HepG2 (cell line): ENCODE measurements around the gene RABGGTA. TPM values are rescaled to one million over a fixed set of nuclear protein-coding genes. Genes with fewer than 3 reads are reported as not detected.

Experiments
- ARNT2 ChIP-seq: sonication (generic); formaldehyde crosslinking; IDR thresholded peaks from 2 replicates; pipeline ENCODE4 v1.8.0; 2022; ENCODE audit warnings: mild to moderate bottlenecking, low read depth, missing genetic modification reagents, moderate library complexity
- ATF7 ChIP-seq, 2 experiments: fragments of 450-650 bp in 1 of 2; sonication (generic) in 1 of 2; formaldehyde crosslinking in 1 of 2; IDR thresholded peaks; 2 replicates each; pipeline versions ENCODE4 v1.4.0 to v1.6.1; 2016 to 2020; ENCODE audit warnings: antibody characterized with exemption in 1 of 2, mild to moderate bottlenecking in 1 of 2, missing genetic modification reagents in 1 of 2
- FOXC1 ChIP-seq: sonication (generic); formaldehyde crosslinking; IDR thresholded peaks from 2 replicates; pipeline ENCODE4 v1.8.0; 2022; ENCODE audit warnings: mild to moderate bottlenecking, missing genetic modification reagents, borderline replicate concordance
- FOXJ3 ChIP-seq: sonication (generic); formaldehyde crosslinking; IDR thresholded peaks from 2 replicates; pipeline ENCODE4 v1.4.0; 2020; ENCODE audit warnings: missing genetic modification reagents, mild to moderate bottlenecking, borderline replicate concordance
- IKZF4 ChIP-seq: sonication (generic); formaldehyde crosslinking; IDR thresholded peaks from 2 replicates; pipeline ENCODE4 v1.5.1; 2020; ENCODE audit warnings: borderline replicate concordance, mild to moderate bottlenecking, low read depth, missing genetic modification reagents; ENCODE audit errors: not compliant biosample characterization
- NFRKB ChIP-seq: fragments of 450-650 bp; IDR thresholded peaks from 2 replicates; pipeline ENCODE4 v1.6.1; 2017
- SYNCRIP ChIP-seq: fragments of 200-400 bp; formaldehyde crosslinking; IDR thresholded peaks from 2 replicates; pipeline ENCODE4 v1.6.1; 2018; ENCODE audit warnings: mild to moderate bottlenecking, low read depth, low read length; ENCODE audit not compliant: insufficient read depth
- ZFYVE20 ChIP-seq: sonication (generic); formaldehyde crosslinking; IDR thresholded peaks from 2 replicates; pipeline ENCODE4 v1.8.0; 2023; ENCODE audit warnings: low read depth, mild to moderate bottlenecking, moderate library complexity, missing genetic modification reagents, borderline replicate concordance
- ZNF143 ChIP-seq: sonication (generic); formaldehyde crosslinking; IDR thresholded peaks from 2 replicates; pipeline ENCODE4 v1.4.0; 2020; ENCODE audit warnings: missing genetic modification reagents
- ZNF225 ChIP-seq: sonication (generic); formaldehyde crosslinking; IDR thresholded peaks from 2 replicates; pipeline ENCODE4 v1.4.0; 2020; ENCODE audit warnings: mild to moderate bottlenecking, missing genetic modification reagents
- ZNF30 ChIP-seq: sonication (generic); formaldehyde crosslinking; IDR thresholded peaks from 2 replicates; pipeline ENCODE4 v1.5.0; 2020; ENCODE audit warnings: mild to moderate bottlenecking, missing genetic modification reagents
- ZNF552 ChIP-seq: sonication (generic); formaldehyde crosslinking; IDR thresholded peaks from 2 replicates; pipeline ENCODE4 v1.9.0; 2022; ENCODE audit warnings: missing genetic modification reagents, mild to moderate bottlenecking, borderline replicate concordance
- ZNF556 ChIP-seq: sonication (generic); formaldehyde crosslinking; IDR thresholded peaks from 2 replicates; pipeline ENCODE4 v1.4.0; 2020; ENCODE audit warnings: mild to moderate bottlenecking, missing genetic modification reagents, borderline replicate concordance
- ZNF83 ChIP-seq: sonication (generic); formaldehyde crosslinking; IDR thresholded peaks from 2 replicates; pipeline ENCODE4 v1.4.0; 2020; ENCODE audit warnings: missing genetic modification reagents, mild to moderate bottlenecking, borderline replicate concordance
- ZSCAN30 ChIP-seq: sonication (generic); formaldehyde crosslinking; IDR thresholded peaks from 2 replicates; pipeline ENCODE4 v1.5.0; 2020; ENCODE audit warnings: mild to moderate bottlenecking, missing genetic modification reagents
- ZSCAN31 ChIP-seq: sonication (generic); formaldehyde crosslinking; IDR thresholded peaks from 2 replicates; pipeline ENCODE4 v1.5.0; 2020; ENCODE audit warnings: low read depth, mild to moderate bottlenecking, missing genetic modification reagents
- polyA plus RNA-seq, 8 experiments: library from polyadenylated mRNA; depleted of rRNA in 3 of 8; stranded (reverse) in 7 of 8; unstranded in 1 of 8; fragments of >200 nt; fragmentation: Illumina TruSeq in 4 of 8; extraction: Trizol in 4 of 8; gene quantifications; 2 replicates each; pipeline versions ENCODE4 v1.2.1 to v1.2.3, GENCODE V29; 2011 to 2016; ENCODE audit warnings: low read depth in 4 of 8, missing spikeins in 1 of 8, mixed read lengths in 1 of 8; ENCODE audit not compliant: insufficient read depth in 1 of 8
- total RNA-seq, 5 experiments: library from RNA; depleted of rRNA; stranded (reverse); fragments of >200 nt; fragmentation: Illumina TruSeq; extraction: Trizol; gene quantifications; 2 replicates each; pipeline ENCODE4 v1.2.3, GENCODE V29; 2016; ENCODE audit warnings: low read depth in 1 of 5
- TF ChIP-seq, protein P1 (sequence below): fragments of 450-650 bp; IDR thresholded peaks from 2 replicates; pipeline ENCODE4 v1.6.1; 2017
- TF ChIP-seq, protein P2 (sequence below): sonication (generic); formaldehyde crosslinking; IDR thresholded peaks from 2 replicates; pipeline ENCODE4 v1.9.0; 2021; ENCODE audit warnings: missing genetic modification reagents, mild to moderate bottlenecking, borderline replicate concordance
- TF ChIP-seq, protein P3 (sequence below): sonication (generic); formaldehyde crosslinking; IDR thresholded peaks from 2 replicates; pipeline ENCODE4 v1.4.0; 2020; ENCODE audit warnings: missing genetic modification reagents
- TF ChIP-seq, protein P4 (sequence below): IDR thresholded peaks from 2 replicates; pipeline ENCODE4 v1.6.1; 2016

RABGGTA gene
- total and polyA plus RNA-seq, 2 of the 13 experiments (the other 11 are each of a cell fraction or from before 2014, with no cell fraction given) = 57.9 to 90.8 TPM

DNA sequence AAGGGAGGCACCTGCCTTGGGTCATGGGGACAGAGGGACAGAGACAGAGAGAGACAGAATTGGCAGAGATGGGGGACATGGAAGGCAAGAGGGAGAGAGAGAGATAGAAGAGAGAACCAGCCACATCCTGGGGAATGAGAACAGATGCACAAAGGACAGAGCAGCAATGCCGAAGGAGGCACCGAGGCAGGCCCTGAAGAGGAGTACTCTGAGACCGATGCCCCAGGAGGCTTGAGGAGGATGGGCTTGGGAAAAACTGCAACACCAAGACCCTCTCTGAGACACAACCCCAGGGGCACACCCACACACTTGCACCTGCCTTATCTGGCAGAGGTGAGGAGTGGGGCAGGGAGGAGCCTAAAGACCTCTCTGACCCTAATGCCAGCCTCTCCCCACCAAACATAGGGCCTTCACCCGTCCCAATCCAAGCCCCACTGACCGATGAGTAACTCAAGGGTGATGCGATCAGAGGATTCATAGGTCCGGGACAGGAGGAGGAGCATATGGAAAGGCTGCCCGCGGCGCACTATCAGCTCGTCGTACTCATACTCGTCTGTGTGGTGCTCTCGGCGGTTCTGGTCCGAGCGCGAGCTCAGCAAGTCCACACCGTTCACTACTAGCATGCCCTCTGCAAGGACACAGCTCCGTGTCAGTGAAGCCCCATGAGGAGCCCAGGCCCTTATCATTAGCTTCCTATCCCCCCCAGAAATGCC lies 10.0 kb downstream of the RABGGTA start (continued):
- TF ChIP-seq ZFYVE20 (CRISPR knock-in tag) (no peak), ZNF556 (CRISPR knock-in tag) (no peak), ZSCAN30 (CRISPR knock-in tag) (no peak), NFRKB (peak; percentile 15; the same call in 1 of the 2 replicates), FOXC1 (no peak), ZSCAN31 (CRISPR knock-in tag) (no peak), ZNF225 (CRISPR knock-in tag) (0 out of 2 replicates have a peak, but pooled peaks have one; percentile 32), ZNF552 (no peak), SYNCRIP (no peak), ZNF143 (CRISPR knock-in tag) (no peak), ATF7 (IDR thresholded peaks at IDR 0.05) (no peak), ATF7 (CRISPR knock-in tag; IDR thresholded peaks at IDR 0.05) (peak; percentile 33; the same call in 1 of the 2 replicates), IKZF4 (no peak), ARNT2 (CRISPR knock-in tag) (no peak), ZNF83 (CRISPR knock-in tag) (peak; percentile 62; the same call in 1 of the 2 replicates), ZNF30 (CRISPR knock-in tag) (no peak), FOXJ3 (CRISPR knock-in tag) (no peak)
- TF ChIP-seq, protein P1, sequence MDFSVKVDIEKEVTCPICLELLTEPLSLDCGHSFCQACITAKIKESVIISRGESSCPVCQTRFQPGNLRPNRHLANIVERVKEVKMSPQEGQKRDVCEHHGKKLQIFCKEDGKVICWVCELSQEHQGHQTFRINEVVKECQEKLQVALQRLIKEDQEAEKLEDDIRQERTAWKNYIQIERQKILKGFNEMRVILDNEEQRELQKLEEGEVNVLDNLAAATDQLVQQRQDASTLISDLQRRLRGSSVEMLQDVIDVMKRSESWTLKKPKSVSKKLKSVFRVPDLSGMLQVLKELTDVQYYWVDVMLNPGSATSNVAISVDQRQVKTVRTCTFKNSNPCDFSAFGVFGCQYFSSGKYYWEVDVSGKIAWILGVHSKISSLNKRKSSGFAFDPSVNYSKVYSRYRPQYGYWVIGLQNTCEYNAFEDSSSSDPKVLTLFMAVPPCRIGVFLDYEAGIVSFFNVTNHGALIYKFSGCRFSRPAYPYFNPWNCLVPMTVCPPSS = no peak
- TF ChIP-seq, protein P2, sequence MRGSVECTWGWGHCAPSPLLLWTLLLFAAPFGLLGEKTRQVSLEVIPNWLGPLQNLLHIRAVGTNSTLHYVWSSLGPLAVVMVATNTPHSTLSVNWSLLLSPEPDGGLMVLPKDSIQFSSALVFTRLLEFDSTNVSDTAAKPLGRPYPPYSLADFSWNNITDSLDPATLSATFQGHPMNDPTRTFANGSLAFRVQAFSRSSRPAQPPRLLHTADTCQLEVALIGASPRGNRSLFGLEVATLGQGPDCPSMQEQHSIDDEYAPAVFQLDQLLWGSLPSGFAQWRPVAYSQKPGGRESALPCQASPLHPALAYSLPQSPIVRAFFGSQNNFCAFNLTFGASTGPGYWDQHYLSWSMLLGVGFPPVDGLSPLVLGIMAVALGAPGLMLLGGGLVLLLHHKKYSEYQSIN (CRISPR knock-in tag) = peak; percentile 60; the same call in 1 of the 2 replicates
- TF ChIP-seq, protein P3, sequence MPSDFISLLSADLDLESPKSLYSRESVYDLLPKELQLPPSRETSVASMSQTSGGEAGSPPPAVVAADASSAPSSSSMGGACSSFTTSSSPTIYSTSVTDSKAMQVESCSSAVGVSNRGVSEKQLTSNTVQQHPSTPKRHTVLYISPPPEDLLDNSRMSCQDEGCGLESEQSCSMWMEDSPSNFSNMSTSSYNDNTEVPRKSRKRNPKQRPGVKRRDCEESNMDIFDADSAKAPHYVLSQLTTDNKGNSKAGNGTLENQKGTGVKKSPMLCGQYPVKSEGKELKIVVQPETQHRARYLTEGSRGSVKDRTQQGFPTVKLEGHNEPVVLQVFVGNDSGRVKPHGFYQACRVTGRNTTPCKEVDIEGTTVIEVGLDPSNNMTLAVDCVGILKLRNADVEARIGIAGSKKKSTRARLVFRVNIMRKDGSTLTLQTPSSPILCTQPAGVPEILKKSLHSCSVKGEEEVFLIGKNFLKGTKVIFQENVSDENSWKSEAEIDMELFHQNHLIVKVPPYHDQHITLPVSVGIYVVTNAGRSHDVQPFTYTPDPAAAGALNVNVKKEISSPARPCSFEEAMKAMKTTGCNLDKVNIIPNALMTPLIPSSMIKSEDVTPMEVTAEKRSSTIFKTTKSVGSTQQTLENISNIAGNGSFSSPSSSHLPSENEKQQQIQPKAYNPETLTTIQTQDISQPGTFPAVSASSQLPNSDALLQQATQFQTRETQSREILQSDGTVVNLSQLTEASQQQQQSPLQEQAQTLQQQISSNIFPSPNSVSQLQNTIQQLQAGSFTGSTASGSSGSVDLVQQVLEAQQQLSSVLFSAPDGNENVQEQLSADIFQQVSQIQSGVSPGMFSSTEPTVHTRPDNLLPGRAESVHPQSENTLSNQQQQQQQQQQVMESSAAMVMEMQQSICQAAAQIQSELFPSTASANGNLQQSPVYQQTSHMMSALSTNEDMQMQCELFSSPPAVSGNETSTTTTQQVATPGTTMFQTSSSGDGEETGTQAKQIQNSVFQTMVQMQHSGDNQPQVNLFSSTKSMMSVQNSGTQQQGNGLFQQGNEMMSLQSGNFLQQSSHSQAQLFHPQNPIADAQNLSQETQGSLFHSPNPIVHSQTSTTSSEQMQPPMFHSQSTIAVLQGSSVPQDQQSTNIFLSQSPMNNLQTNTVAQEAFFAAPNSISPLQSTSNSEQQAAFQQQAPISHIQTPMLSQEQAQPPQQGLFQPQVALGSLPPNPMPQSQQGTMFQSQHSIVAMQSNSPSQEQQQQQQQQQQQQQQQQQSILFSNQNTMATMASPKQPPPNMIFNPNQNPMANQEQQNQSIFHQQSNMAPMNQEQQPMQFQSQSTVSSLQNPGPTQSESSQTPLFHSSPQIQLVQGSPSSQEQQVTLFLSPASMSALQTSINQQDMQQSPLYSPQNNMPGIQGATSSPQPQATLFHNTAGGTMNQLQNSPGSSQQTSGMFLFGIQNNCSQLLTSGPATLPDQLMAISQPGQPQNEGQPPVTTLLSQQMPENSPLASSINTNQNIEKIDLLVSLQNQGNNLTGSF (CRISPR knock-in tag) = 0 out of 2 replicates have a peak, but pooled peaks have one; percentile 23
- TF ChIP-seq, protein P4, sequence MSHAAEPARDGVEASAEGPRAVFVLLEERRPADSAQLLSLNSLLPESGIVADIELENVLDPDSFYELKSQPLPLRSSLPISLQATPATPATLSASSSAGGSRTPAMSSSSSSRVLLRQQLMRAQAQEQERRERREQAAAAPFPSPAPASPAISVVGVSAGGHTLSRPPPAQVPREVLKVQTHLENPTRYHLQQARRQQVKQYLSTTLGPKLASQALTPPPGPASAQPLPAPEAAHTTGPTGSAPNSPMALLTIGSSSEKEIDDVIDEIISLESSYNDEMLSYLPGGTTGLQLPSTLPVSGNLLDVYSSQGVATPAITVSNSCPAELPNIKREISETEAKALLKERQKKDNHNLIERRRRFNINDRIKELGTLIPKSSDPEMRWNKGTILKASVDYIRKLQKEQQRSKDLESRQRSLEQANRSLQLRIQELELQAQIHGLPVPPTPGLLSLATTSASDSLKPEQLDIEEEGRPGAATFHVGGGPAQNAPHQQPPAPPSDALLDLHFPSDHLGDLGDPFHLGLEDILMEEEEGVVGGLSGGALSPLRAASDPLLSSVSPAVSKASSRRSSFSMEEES = no peak
